ENCODE results near the gene HEATR5A. TPM values are rescaled to one million over a fixed set of nuclear protein-coding genes. Genes with fewer than 3 reads are reported as not detected.
"Not testable (repeated sequence)": the region's sequence is repeated elsewhere in the genome, so short reads cannot be mapped to it uniquely, and the experiment has no call there.

Gene HEATR5A
- total RNA-seq, 3 donors from 2014 or later, result 53.3 to 80.0 (median 56.8) TPM

DNA sequence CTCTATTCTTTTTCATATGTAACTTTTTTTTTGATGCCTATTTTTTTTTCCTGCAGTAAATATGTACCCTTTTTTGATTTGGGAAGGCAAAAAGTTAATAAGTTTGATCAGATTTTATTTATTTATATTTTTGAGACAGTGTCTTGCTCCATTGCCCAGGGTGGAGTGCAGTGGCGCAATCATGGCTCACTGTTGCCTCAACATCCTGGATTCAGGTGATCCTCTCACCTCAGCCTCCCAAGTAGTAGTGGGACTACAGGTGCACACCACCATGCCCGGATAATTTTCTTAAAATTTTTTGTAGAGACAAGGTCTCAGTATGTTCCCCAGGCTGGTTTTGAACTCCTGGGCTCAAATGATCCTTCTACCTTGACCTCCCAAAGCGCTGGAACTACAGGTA lies 79.1 kb downstream of the HEATR5A start:
- no peak for ATAC-seq
- TF ChIP-seq, protein P1, sequence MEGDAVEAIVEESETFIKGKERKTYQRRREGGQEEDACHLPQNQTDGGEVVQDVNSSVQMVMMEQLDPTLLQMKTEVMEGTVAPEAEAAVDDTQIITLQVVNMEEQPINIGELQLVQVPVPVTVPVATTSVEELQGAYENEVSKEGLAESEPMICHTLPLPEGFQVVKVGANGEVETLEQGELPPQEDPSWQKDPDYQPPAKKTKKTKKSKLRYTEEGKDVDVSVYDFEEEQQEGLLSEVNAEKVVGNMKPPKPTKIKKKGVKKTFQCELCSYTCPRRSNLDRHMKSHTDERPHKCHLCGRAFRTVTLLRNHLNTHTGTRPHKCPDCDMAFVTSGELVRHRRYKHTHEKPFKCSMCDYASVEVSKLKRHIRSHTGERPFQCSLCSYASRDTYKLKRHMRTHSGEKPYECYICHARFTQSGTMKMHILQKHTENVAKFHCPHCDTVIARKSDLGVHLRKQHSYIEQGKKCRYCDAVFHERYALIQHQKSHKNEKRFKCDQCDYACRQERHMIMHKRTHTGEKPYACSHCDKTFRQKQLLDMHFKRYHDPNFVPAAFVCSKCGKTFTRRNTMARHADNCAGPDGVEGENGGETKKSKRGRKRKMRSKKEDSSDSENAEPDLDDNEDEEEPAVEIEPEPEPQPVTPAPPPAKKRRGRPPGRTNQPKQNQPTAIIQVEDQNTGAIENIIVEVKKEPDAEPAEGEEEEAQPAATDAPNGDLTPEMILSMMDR (IDR thresholded peaks at IDR 0.05), result no peak
- intact Hi-C loops (cut with DNase I, micrococcal nuclease), result no loop called here
- Histone ChIP-seq H3K36me3 (ENCODE audit: low read depth) (no peaks in the 10 kb centered on the region), H3K4me1 (ENCODE audit: low read depth) (peaks cover 5% of the 10 kb centered on the region), H3K4me3 (no peak overlapping the region), H3K9me3 (no peaks in the 10 kb centered on the region)
- no peak for DNase-seq

DNA sequence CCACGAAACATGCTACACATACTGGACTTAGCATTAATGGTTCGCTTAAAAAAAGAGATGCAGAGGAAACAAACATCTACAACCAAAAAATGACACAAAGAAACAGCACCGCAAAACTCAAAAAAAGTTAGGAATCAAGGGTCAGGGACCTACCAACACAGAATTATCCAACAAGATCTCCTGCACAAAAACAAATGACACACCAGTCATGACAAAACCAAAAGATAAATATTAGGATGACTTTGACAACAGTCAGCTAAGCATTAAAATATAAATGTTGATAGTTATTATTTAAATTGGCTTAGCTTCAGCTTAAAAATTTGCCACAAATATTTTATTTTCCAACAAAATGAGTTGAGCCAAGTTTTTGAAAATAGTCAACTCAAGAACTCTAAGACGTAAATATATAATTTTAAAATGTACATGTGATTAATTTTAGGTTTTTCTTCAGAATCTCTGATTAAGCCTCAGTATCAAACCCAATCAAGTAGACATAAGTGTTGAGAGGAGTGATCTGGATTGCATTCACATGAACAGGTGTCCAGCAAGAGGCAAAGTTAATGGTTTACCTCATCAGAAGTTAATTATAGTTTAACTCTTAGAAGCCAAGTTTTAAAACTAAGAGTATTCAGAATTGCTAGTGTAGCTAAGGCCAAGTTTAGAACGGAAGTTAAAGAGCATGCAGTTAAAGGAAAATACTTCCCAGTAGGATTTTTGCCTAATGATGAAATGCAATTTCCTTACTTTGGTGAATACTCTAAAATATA lies 79.9 kb downstream of the HEATR5A start:
- H3K36me3 ChIP-seq (ENCODE audit: low read depth), result no peaks in the 10 kb centered on the region
- DNase-seq (no peak), ATAC-seq (peak; percentile 72)
- TF ChIP-seq, protein P1 (IDR thresholded peaks at IDR 0.05), result no peak
- no peaks in the 10 kb centered on the region for H3K9me3 ChIP-seq
- H3K4me3 ChIP-seq, result no peak overlapping the region
- intact Hi-C loops (cut with DNase I, micrococcal nuclease), result no loop called here
- H3K4me1 ChIP-seq (ENCODE audit: low read depth), result peaks cover 5% of the 10 kb centered on the region

DNA sequence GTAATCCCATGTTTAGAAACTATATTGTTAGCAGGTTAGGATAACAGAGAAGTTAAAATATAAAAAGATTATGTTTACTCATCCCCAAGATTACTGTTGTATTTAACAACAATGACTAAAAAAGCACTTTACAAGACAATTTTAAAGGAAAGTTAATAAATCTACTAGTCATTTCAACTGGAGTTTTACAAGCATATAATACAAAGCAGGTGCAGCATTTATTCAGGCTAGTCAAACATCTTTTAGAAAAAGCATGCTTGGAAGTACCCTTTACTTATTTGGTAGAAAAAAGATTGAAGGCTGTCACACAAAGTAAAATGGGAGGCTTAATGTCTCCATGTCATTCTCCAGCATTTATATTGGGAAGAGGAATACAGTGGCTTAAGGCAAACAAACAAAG lies 80.6 kb downstream of the HEATR5A start:
- DNase-seq, result no peak
- Histone ChIP-seq H3K4me3 (no peak overlapping the region), H3K36me3 (ENCODE audit: low read depth) (no peaks in the 10 kb centered on the region), H3K4me1 (ENCODE audit: low read depth) (peaks cover 5% of the 10 kb centered on the region), H3K9me3 (no peaks in the 10 kb centered on the region)
- TF ChIP-seq, protein P1 (IDR thresholded peaks at IDR 0.05), result no peak
- intact Hi-C loops (cut with DNase I, micrococcal nuclease), result no loop called here
- ATAC-seq, result no peak

DNA sequence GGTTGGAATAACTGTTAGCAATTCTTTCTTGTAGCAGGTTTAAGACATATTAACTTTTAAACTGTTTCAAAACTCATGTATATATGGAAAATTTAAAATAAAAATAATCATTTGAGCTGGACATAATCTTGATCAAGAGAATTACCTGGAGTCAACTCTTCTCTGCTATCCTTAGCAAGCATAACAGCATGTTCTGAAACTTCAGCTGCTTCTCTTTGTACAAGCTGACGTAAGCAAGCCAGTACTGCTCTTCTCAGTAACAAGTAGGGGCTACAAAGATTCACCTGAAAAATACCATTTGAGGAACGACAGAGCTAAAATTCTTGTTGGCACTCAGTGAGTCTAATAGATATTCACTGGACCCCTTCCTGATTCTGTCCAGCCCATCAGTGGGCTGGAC lies 83.0 kb downstream of the HEATR5A start:
- no peaks in the 10 kb centered on the region for H3K9me3 ChIP-seq
- H3K36me3 ChIP-seq (ENCODE audit: low read depth), result peaks cover 3% of the 10 kb centered on the region
- intact Hi-C loops (cut with DNase I, micrococcal nuclease), result no loop called here
- H3K4me3 ChIP-seq, result no peak overlapping the region
- ATAC-seq, result no peak
- peaks cover 5% of the 10 kb centered on the region for H3K4me1 ChIP-seq (ENCODE audit: low read depth)
- TF ChIP-seq, protein P1 (IDR thresholded peaks at IDR 0.05), result no peak
- no peak for DNase-seq

DNA sequence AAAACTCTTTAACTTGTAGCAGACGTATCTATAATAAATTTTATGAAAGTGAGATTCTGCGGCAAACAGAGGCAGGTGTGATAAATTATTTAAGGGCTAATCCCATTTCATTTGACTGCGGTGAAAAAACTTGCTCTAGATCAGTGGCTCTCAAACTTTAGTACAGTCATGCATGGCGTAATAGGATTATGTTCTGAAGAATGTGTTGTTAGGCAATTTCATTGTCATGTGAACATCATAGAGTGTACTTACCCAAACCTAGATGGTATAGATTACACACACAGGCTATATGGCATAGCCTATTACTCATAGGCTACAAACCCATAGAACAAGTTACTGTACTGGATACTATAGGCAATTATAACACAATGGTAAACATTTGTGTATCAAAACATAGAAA lies 83.7 kb downstream of the HEATR5A start:
- peaks cover 5% of the 10 kb centered on the region for H3K4me1 ChIP-seq (ENCODE audit: low read depth)
- H3K36me3 ChIP-seq (ENCODE audit: low read depth), result peaks cover 4% of the 10 kb centered on the region
- no peak overlapping the region for H3K4me3 ChIP-seq
- TF ChIP-seq, protein P1 (IDR thresholded peaks at IDR 0.05), result no peak
- DNase-seq (no peak), ATAC-seq (no peak)
- intact Hi-C loops (cut with DNase I, micrococcal nuclease), result no loop called here
- no peaks in the 10 kb centered on the region for H3K9me3 ChIP-seq

DNA sequence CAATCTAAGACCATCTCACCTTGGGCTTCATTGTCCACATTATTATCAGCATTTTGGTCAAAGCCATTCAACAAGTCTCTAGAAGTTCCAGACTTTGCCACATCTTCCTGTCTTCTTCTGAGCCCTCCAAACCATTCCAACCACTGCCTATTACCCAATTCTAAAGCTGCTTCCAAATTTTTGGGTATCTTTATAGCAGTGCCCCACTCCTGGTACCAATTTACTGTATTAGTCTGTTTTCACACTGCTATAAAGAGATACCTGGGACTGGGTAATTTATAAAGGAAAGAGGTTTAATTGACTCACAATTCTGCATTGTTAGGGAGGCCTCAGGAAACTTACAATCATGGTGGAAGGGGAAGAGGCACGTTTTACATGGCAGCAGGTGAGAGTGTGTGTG lies 89.0 kb downstream of the HEATR5A start:
- H3K4me3 ChIP-seq; H3K36me3 ChIP-seq (ENCODE audit: low read depth); ATAC-seq; intact Hi-C loops (cut with DNase I, micrococcal nuclease); DNase-seq; H3K4me1 ChIP-seq (ENCODE audit: low read depth): not testable (repeated sequence)
- H3K9me3 ChIP-seq, result peaks cover 20% of the 10 kb centered on the region

DNA sequence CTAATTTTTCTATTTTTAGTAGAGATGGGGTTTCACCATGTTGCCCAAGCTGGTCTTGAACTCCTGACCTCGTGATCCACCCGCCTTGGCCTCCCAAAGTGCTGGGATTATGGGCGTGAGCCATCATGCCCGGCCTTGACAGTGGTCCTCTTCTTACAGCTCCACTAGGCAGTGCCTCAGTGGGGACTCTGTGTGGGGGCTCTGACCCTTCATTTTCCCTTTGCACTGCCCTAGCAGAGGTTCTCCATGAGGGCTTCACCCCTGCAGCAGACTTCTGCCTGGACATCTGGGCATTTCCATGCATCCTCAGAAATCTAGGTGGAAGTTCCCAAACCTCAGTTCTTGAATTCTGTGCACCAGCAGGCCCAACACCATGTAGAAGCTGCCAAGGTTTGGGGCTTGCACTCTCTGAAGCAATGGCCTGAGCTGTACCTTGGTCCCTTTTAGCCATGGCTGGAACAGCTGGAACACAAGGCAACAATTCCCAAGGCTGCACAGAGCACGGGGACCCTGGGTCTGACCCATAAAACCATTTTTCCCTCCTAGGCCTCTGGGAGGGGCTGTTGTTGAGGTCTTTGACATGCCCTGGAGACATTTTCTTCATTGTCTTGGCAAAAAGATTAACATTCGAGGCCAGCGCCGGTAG lies 90.4 kb downstream of the HEATR5A start:
- H3K36me3 ChIP-seq (ENCODE audit: low read depth); DNase-seq; H3K4me1 ChIP-seq (ENCODE audit: low read depth); H3K4me3 ChIP-seq; ATAC-seq; intact Hi-C loops (cut with DNase I, micrococcal nuclease): not testable (repeated sequence)
- H3K9me3 ChIP-seq, result peaks cover 20% of the 10 kb centered on the region

All from mucosa of descending colon (tissue), 3 donors.